Spleen (tissue), 7 donors: ENCODE measurements around the gene METTL4.

Experiments
- CTCF ChIP-seq, 11 experiments: fragments of 200-600 bp in 7 of 11; fragments of 450-650 bp in 4 of 11; sonication (generic) in 4 of 11; IDR thresholded peaks in 8 of 11; conservative IDR thresholded peaks in 3 of 11; 1 replicate in 7 of 11; 2 replicates in 4 of 11; pipeline versions ENCODE4 v1.4.0 to v1.8.0; 2016 to 2021; ENCODE audit warnings: antibody characterized with exemption in 11 of 11, inconsistent platforms in 4 of 11, mild to moderate bottlenecking in 1 of 11
- POLR2A ChIP-seq, 3 donors: fragments of 450-650 bp; IDR thresholded peaks; one replicate each; pipeline ENCODE4 v1.5.1; 2017; ENCODE audit warnings: antibody characterized with exemption in 3 of 3, mild to moderate bottlenecking in 1 of 3
- POLR2AphosphoS5 ChIP-seq, 3 donors: sonication (generic); formaldehyde crosslinking; IDR thresholded peaks; one replicate each; pipeline ENCODE4 v1.5.1; 2017; ENCODE audit warnings: antibody characterized with exemption in 3 of 3
- donor health status: DM: no; HTN: no; CAD: no; lungs with moderate emphysema.
- donor health status: DM: no; HTN: no; CAD: no.
- donor health status: DM: no; HTN: no; CAD: no.

DNA sequence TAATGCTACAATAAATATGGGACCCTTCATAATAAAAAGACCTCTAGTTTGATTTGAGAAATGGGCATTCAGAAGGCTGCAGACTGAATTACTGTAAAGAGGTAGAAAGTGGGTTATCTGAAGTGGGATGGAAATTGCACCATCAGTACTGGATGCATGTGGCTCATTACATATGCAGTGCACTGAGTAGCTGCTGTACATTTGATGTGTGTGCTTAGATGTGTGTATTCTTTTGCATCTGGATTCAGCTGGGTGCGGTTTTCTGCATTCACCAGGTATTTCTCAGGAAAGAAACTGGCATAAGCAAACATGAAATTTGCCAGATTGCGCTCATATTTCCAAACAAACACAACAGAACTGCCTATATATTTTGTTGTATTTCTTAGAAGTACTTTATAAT, 38.3 kb upstream of the METTL4 start:
- TF ChIP-seq CTCF (IDR thresholded peaks at IDR 0.05 in 8 of 11, conservative IDR thresholded peaks at IDR 0.05 in 3 of 11) (no peak), POLR2A (IDR thresholded peaks at IDR 0.05) (no peak), POLR2AphosphoS5 (IDR thresholded peaks at IDR 0.05) (no peak)
